ENCODE data around the gene VRK1.

The VRK1 gene

DNA sequence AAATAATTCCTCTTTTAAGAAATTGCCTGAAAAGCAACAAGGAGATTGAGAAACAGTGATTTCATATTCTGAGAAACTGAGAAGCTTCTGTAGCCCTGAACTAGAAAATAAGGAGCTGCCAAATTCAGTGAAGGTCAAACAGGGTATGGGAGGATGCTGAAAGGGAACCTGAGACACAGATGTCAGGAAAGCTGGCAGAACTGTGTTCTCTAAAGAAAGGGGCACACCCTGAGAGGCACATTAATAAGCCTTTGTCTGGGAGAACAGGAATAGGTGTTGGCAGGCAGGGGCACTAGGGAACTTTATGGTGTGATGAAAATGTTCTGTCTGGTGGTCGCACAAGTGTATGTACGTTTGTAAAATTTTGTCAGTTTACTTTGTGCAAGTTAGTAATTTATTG is 29.6 kb downstream of the VRK1 start:
- no peak overlapping the region for H4K91ac ChIP-seq (ENCODE audit: low read depth, low read length)
- H3K9me3 ChIP-seq (ENCODE audit: insufficient read depth, low read depth, low read length), result no peaks in the 10 kb centered on the region
- WGBS (ENCODE audit: extremely low coverage, insufficient coverage, insufficient read length), result no CpG with 5 or more reads among the region's 2 CpGs
- H3K4ac ChIP-seq (ENCODE audit: low read depth, low read length), result no peak overlapping the region
- H3K4me2 ChIP-seq (ENCODE audit: low read length), result no peak overlapping the region
- no peak overlapping the region for H2AK5ac ChIP-seq (ENCODE audit: low read length)
- H2BK5ac ChIP-seq (ENCODE audit: low read depth, low read length, poor library complexity), result no peak overlapping the region
- no peak overlapping the region for H3K27ac ChIP-seq (ENCODE audit: low read depth, low read length)
- H2BK12ac ChIP-seq (ENCODE audit: low read length), result no peak overlapping the region
- H3K36me3 ChIP-seq (ENCODE audit: control insufficient read depth in 1 of 2, insufficient read depth in 2 of 2, low read length in 2 of 2), result no peaks in the 10 kb centered on the region
- no peak for DNase-seq
- no peak overlapping the region for H3K9ac ChIP-seq (ENCODE audit: low read length)
- peaks cover 4% of the 10 kb centered on the region for H3K79me2 ChIP-seq (ENCODE audit: control insufficient read depth, insufficient read depth, low read length, poor library complexity)
- no peak overlapping the region for H2BK120ac ChIP-seq (ENCODE audit: insufficient read depth, low read length, poor library complexity)
- no peak overlapping the region for H3K14ac ChIP-seq (ENCODE audit: low read length)
- H4K12ac ChIP-seq (ENCODE audit: low read depth, low read length), result no peak overlapping the region
- no peak overlapping the region for H3K23ac ChIP-seq (ENCODE audit: low read length)
- no peak overlapping the region for H3K18ac ChIP-seq (ENCODE audit: low read length)
- no peak overlapping the region for H3K4me3 ChIP-seq (ENCODE audit: low read depth, low read length)
- no peaks in the 10 kb centered on the region for H3K27me3 ChIP-seq (ENCODE audit: insufficient read depth, low read length)
- no peak overlapping the region for H2AFZ ChIP-seq (ENCODE audit: insufficient read depth, low read length, poor library complexity)
- H4K8ac ChIP-seq (ENCODE audit: low read depth, low read length), result no peak overlapping the region
- no peaks in the 10 kb centered on the region for H3K79me1 ChIP-seq (ENCODE audit: low read length)
- H3K4me1 ChIP-seq (ENCODE audit: control insufficient read depth in 1 of 2, insufficient read depth in 2 of 2, low read length in 2 of 2), result no peaks in the 10 kb centered on the region

DNA sequence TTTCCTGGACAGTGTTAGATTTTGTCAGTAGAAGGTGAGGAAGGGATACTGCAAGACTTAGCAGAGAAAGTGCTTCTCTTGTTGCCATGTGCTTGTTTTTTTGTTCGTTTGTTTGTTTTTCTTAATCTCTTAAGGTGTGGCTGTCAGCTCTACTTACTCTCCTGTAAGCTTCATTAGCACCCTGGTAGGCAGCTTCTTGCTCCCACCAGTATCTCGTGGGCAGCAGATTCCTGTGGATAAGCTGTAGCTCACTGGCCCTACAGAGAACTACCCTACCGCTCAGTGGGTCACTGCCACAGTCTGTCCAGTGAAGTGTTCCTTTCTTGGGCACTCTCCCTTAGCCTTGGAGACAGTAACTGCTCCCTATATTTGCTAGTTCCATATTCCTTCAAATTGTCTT is 30.1 kb downstream of the VRK1 start:
- Histone ChIP-seq H2BK12ac (ENCODE audit: low read length) (no peak overlapping the region), H2AK5ac (ENCODE audit: low read length) (no peak overlapping the region), H3K9me3 (ENCODE audit: insufficient read depth, low read depth, low read length) (no peaks in the 10 kb centered on the region), H3K4ac (ENCODE audit: low read depth, low read length) (no peak overlapping the region), H3K14ac (ENCODE audit: low read length) (no peak overlapping the region), H3K79me1 (ENCODE audit: low read length) (no peaks in the 10 kb centered on the region), H4K91ac (ENCODE audit: low read depth, low read length) (no peak overlapping the region), H2BK5ac (ENCODE audit: low read depth, low read length, poor library complexity) (no peak overlapping the region), H3K23ac (ENCODE audit: low read length) (no peak overlapping the region), H3K9ac (ENCODE audit: low read length) (no peak overlapping the region), H2AFZ (ENCODE audit: insufficient read depth, low read length, poor library complexity) (no peak overlapping the region), H3K4me3 (ENCODE audit: low read depth, low read length) (no peak overlapping the region), H2BK120ac (ENCODE audit: insufficient read depth, low read length, poor library complexity) (no peak overlapping the region), H4K12ac (ENCODE audit: low read depth, low read length) (no peak overlapping the region), H3K27me3 (ENCODE audit: insufficient read depth, low read length) (no peaks in the 10 kb centered on the region), H3K4me1 (ENCODE audit: control insufficient read depth in 1 of 2, insufficient read depth in 2 of 2, low read length in 2 of 2) (no peaks in the 10 kb centered on the region), H3K79me2 (ENCODE audit: control insufficient read depth, insufficient read depth, low read length, poor library complexity) (peaks cover 4% of the 10 kb centered on the region), H3K4me2 (ENCODE audit: low read length) (no peak overlapping the region), H3K36me3 (ENCODE audit: control insufficient read depth in 1 of 2, insufficient read depth in 2 of 2, low read length in 2 of 2) (no peaks in the 10 kb centered on the region), H3K27ac (ENCODE audit: low read depth, low read length) (no peak overlapping the region), H4K8ac (ENCODE audit: low read depth, low read length) (no peak overlapping the region), H3K18ac (ENCODE audit: low read length) (no peak overlapping the region)
- DNase-seq, result no peak
- no CpG with 5 or more reads among the region's 3 CpGs for WGBS (ENCODE audit: extremely low coverage, insufficient coverage, insufficient read length)

GRCh38 chr14:96829791-96830190 is 32.6 kb downstream of the VRK1 start:
- H4K12ac ChIP-seq (ENCODE audit: low read depth, low read length), result no peak overlapping the region
- H3K27me3 ChIP-seq (ENCODE audit: insufficient read depth, low read length), result no peaks in the 10 kb centered on the region
- no peak overlapping the region for H2AK5ac ChIP-seq (ENCODE audit: low read length)
- H3K79me2 ChIP-seq (ENCODE audit: control insufficient read depth, insufficient read depth, low read length, poor library complexity), result peaks cover 2% of the 10 kb centered on the region
- H3K79me1 ChIP-seq (ENCODE audit: low read length), result no peaks in the 10 kb centered on the region
- H3K4me1 ChIP-seq (ENCODE audit: control insufficient read depth in 1 of 2, insufficient read depth in 2 of 2, low read length in 2 of 2), result no peaks in the 10 kb centered on the region
- H3K9me3 ChIP-seq (ENCODE audit: insufficient read depth, low read depth, low read length), result no peaks in the 10 kb centered on the region
- H2BK120ac ChIP-seq (ENCODE audit: insufficient read depth, low read length, poor library complexity), result no peak overlapping the region
- DNase-seq, result no peak
- no peak overlapping the region for H2BK5ac ChIP-seq (ENCODE audit: low read depth, low read length, poor library complexity)
- H3K4me3 ChIP-seq (ENCODE audit: low read depth, low read length), result no peak overlapping the region
- H3K9ac ChIP-seq (ENCODE audit: low read length), result no peak overlapping the region
- H3K4me2 ChIP-seq (ENCODE audit: low read length), result no peak overlapping the region
- H3K4ac ChIP-seq (ENCODE audit: low read depth, low read length), result no peak overlapping the region
- H2AFZ ChIP-seq (ENCODE audit: insufficient read depth, low read length, poor library complexity), result no peak overlapping the region
- no peaks in the 10 kb centered on the region for H3K36me3 ChIP-seq (ENCODE audit: control insufficient read depth in 1 of 2, insufficient read depth in 2 of 2, low read length in 2 of 2)
- no peak overlapping the region for H2BK12ac ChIP-seq (ENCODE audit: low read length)
- H4K91ac ChIP-seq (ENCODE audit: low read depth, low read length), result no peak overlapping the region
- no peak overlapping the region for H3K23ac ChIP-seq (ENCODE audit: low read length)
- H3K27ac ChIP-seq (ENCODE audit: low read depth, low read length), result no peak overlapping the region
- no peak overlapping the region for H4K8ac ChIP-seq (ENCODE audit: low read depth, low read length)
- no CpG with 5 or more reads among the region's 1 CpG for WGBS (ENCODE audit: extremely low coverage, insufficient coverage, insufficient read length)
- H3K14ac ChIP-seq (ENCODE audit: low read length), result no peak overlapping the region
- H3K18ac ChIP-seq (ENCODE audit: low read length), result no peak overlapping the region

DNA sequence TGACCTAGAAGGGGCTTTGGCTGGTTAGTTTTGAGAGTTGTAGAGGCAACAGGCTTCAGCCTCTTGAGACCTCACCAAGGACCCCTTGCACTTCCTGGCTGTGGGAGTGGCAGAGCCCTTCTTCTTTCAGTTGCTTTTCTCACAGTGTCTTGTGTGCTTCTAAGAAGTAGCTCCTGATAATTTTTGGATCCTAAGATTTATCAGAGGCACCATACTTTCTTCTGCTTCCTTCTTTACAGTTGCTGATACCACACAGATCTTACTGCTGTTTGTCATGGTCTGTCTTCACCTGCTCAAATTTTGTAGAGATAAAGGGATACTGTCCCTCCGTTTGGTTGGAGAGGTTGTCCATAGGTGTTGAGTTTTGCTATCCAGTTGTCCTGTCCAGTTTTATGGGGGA is 33.8 kb downstream of the VRK1 start:
- DNase-seq, result no peak
- H3K4me2 ChIP-seq (ENCODE audit: low read length), result no peak overlapping the region
- no peak overlapping the region for H3K4me3 ChIP-seq (ENCODE audit: low read depth, low read length)
- H3K79me1 ChIP-seq (ENCODE audit: low read length), result no peaks in the 10 kb centered on the region
- H4K12ac ChIP-seq (ENCODE audit: low read depth, low read length), result no peak overlapping the region
- WGBS (ENCODE audit: extremely low coverage, insufficient coverage, insufficient read length), result no CpG with 5 or more reads among the region's 1 CpG
- H3K27me3 ChIP-seq (ENCODE audit: insufficient read depth, low read length), result no peaks in the 10 kb centered on the region
- H2BK12ac ChIP-seq (ENCODE audit: low read length), result no peak overlapping the region
- H3K27ac ChIP-seq (ENCODE audit: low read depth, low read length), result no peak overlapping the region
- H4K91ac ChIP-seq (ENCODE audit: low read depth, low read length), result no peak overlapping the region
- no peaks in the 10 kb centered on the region for H3K4me1 ChIP-seq (ENCODE audit: control insufficient read depth in 1 of 2, insufficient read depth in 2 of 2, low read length in 2 of 2)
- H3K9me3 ChIP-seq (ENCODE audit: insufficient read depth, low read depth, low read length), result no peaks in the 10 kb centered on the region
- no peak overlapping the region for H3K14ac ChIP-seq (ENCODE audit: low read length)
- H3K4ac ChIP-seq (ENCODE audit: low read depth, low read length), result no peak overlapping the region
- H3K79me2 ChIP-seq (ENCODE audit: control insufficient read depth, insufficient read depth, low read length, poor library complexity), result peaks cover 2% of the 10 kb centered on the region
- H3K23ac ChIP-seq (ENCODE audit: low read length), result no peak overlapping the region
- no peak overlapping the region for H4K8ac ChIP-seq (ENCODE audit: low read depth, low read length)
- no peak overlapping the region for H2AK5ac ChIP-seq (ENCODE audit: low read length)
- H3K36me3 ChIP-seq (ENCODE audit: control insufficient read depth in 1 of 2, insufficient read depth in 2 of 2, low read length in 2 of 2), result no peaks in the 10 kb centered on the region
- H3K18ac ChIP-seq (ENCODE audit: low read length), result peak overlapping the region; percentile 65
- H3K9ac ChIP-seq (ENCODE audit: low read length), result no peak overlapping the region
- no peak overlapping the region for H2AFZ ChIP-seq (ENCODE audit: insufficient read depth, low read length, poor library complexity)
- no peak overlapping the region for H2BK120ac ChIP-seq (ENCODE audit: insufficient read depth, low read length, poor library complexity)
- no peak overlapping the region for H2BK5ac ChIP-seq (ENCODE audit: low read depth, low read length, poor library complexity)
